Adipocyte (in vitro differentiated cells): ENCODE results near the gene LRRC26.

Source experiments
- DNase-seq: peaks from one replicate; pipeline ENCODE4 v3.0.0-alpha.2; 2015; ENCODE audit warnings: low read depth
- H3K27me3 ChIP-seq: replicated peaks from 2 replicates; pipeline ENCODE4 v1.7.0; 2013; ENCODE audit warnings: mild to moderate bottlenecking, low read length, moderate library complexity; ENCODE audit not compliant: control insufficient read depth, insufficient read depth
- H3K36me3 ChIP-seq: 2 replicates; pipeline ENCODE4 v1.7.0; 2013; ENCODE audit warnings: low read length, mild to moderate bottlenecking, moderate library complexity; ENCODE audit not compliant: control insufficient read depth, insufficient read depth, severe bottlenecking
- H3K4me1 ChIP-seq: 2 replicates; pipeline ENCODE4 v1.7.0; 2013; ENCODE audit warnings: mild to moderate bottlenecking, low read length, moderate library complexity; ENCODE audit not compliant: control insufficient read depth, insufficient read depth
- H3K4me3 ChIP-seq: 2 replicates; pipeline ENCODE4 v1.7.0; 2013; ENCODE audit warnings: mild to moderate bottlenecking, low read length, moderate library complexity
- H3K9ac ChIP-seq: 2 replicates; pipeline ENCODE4 v1.7.0; 2013; ENCODE audit warnings: mild to moderate bottlenecking, low read length, moderate library complexity
- H3K9me3 ChIP-seq: 2 replicates; pipeline ENCODE4 v1.7.0; 2013; ENCODE audit warnings: mild to moderate bottlenecking, low read length, moderate library complexity; ENCODE audit not compliant: control insufficient read depth

The LRRC26 gene, protein sequence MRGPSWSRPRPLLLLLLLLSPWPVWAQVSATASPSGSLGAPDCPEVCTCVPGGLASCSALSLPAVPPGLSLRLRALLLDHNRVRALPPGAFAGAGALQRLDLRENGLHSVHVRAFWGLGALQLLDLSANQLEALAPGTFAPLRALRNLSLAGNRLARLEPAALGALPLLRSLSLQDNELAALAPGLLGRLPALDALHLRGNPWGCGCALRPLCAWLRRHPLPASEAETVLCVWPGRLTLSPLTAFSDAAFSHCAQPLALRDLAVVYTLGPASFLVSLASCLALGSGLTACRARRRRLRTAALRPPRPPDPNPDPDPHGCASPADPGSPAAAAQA

DNA sequence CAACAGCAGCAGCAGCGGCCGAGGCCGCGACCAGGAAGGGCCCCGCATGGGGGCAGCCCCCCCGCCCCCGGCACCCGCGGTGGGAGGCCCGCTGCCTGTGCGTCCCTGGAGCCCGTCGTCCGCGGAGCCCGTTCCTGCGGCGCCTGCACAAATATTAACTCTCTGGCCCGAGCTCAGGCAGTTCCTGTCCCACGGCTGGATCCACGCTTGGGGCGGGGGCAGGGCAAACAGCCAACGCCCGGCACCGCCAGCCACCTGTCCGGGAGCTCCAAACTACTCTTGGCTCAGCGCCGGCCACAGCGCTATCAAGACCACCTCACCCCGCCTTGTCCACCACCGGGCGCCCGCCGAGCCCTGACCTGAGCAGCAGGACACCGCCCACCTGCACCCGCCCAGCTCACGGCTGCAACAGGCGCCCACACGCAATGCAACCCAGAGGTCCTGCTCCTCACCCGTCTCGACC is at the start of gene LRRC26:
Gene LRRC26 (minus strand): TSS at position 156 of the 463 bp plus-strand sequence. CDS start 108 bp downstream, at position 48.
- Histone ChIP-seq H3K27me3 (peaks cover 46% of the 10 kb centered on the region), H3K4me3 (peak within 1 kb of the TSS; percentile 27), H3K9me3 (no peaks in the 10 kb centered on the region), H3K9ac (no peak within 1 kb of the TSS), H3K36me3 (no peaks in the 10 kb centered on the region), H3K4me1 (peaks cover 3% of the 10 kb centered on the region)
- no peak for DNase-seq

GRCh38 chr9:137218754-137219271 is 49.0 kb upstream of the LRRC26 start:
- Histone ChIP-seq H3K9ac (peak overlapping the region; percentile 38), H3K4me3 (no peak overlapping the region), H3K27me3 (no peaks in the 10 kb centered on the region), H3K4me1 (peaks cover 28% of the 10 kb centered on the region), H3K9me3 (no peaks in the 10 kb centered on the region), H3K36me3 (peaks cover 9% of the 10 kb centered on the region)
- no peak for DNase-seq

- no peak overlapping the region for H3K4me3 ChIP-seq
- H3K36me3 ChIP-seq: peaks cover 9% of the 10 kb centered on the region
- no peak for DNase-seq
- no peaks in the 10 kb centered on the region for H3K27me3 ChIP-seq
- no peaks in the 10 kb centered on the region for H3K9me3 ChIP-seq
- H3K4me1 ChIP-seq: peaks cover 28% of the 10 kb centered on the region
- H3K9ac ChIP-seq: peak overlapping the region; percentile 51
Observed at GRCh38 chr9:137218212-137218753, 48.4 kb upstream of the LRRC26 start.

GRCh38 chr9:137217276-137218211 is 47.7 kb upstream of the LRRC26 start:
- Histone ChIP-seq H3K36me3 (peaks cover 9% of the 10 kb centered on the region), H3K9me3 (no peaks in the 10 kb centered on the region), H3K27me3 (no peaks in the 10 kb centered on the region), H3K4me1 (peaks cover 23% of the 10 kb centered on the region), H3K4me3 (peak overlapping the region; percentile 49), H3K9ac (peak overlapping the region; percentile 51)
- DNase-seq: no peak

DNA sequence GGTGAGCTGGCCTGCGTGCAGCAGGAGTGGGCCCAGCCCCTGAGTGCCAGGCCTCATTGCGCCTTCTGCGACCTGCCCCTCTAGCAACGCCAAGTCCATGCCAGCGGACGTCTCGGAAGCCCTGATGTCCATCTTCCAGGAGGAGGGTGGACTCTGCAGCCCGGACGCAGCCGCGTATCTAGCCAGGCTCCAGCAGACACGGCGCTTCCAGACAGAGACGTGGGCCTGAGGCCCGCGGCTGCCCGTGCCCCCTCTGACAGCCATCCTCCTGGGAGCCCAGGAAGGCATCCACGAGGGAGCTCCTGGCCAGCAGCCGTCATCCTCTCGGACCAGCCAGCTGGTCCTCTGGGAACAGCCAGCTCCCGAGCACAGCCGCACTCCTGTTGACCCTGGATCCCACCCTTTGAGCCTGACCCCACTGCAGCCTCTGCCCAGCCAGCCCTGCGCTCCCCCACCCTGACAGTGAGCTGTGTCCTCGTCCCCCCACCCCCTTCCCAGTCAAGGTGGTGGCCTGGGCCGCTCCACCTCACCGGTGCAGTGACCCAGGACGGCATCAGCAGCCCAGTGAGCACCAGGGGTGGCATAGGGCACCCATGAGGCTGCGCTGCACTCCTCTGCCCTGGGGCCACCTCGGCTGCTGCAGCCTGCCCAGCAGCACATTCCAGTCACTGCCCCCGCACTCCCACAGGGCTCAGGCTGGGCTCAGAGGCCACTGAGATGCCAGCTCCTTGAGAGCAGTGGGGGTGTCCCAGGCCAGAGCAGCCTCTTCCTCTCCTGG is 46.5 kb upstream of the LRRC26 start:
- no peaks in the 10 kb centered on the region for H3K9me3 ChIP-seq
- no peak for DNase-seq
- H3K36me3 ChIP-seq: peaks cover 9% of the 10 kb centered on the region
- no peak overlapping the region for H3K4me3 ChIP-seq
- no peak overlapping the region for H3K9ac ChIP-seq
- H3K4me1 ChIP-seq: peaks cover 23% of the 10 kb centered on the region
- H3K27me3 ChIP-seq: no peaks in the 10 kb centered on the region

GRCh38 chr9:137215196-137215986 is 45.5 kb upstream of the LRRC26 start:
- no peak overlapping the region for H3K4me3 ChIP-seq
- no peaks in the 10 kb centered on the region for H3K27me3 ChIP-seq
- DNase-seq: no peak
- H3K4me1 ChIP-seq: peaks cover 23% of the 10 kb centered on the region
- H3K36me3 ChIP-seq: peaks cover 9% of the 10 kb centered on the region
- no peak overlapping the region for H3K9ac ChIP-seq
- no peaks in the 10 kb centered on the region for H3K9me3 ChIP-seq

- Histone ChIP-seq H3K4me3 (no peak overlapping the region), H3K4me1 (peaks cover 23% of the 10 kb centered on the region), H3K9me3 (no peaks in the 10 kb centered on the region), H3K9ac (no peak overlapping the region), H3K27me3 (no peaks in the 10 kb centered on the region), H3K36me3 (peaks cover 9% of the 10 kb centered on the region)
- no peak for DNase-seq
Observed at GRCh38 chr9:137214620-137215019, 44.8 kb upstream of the LRRC26 start.

DNA sequence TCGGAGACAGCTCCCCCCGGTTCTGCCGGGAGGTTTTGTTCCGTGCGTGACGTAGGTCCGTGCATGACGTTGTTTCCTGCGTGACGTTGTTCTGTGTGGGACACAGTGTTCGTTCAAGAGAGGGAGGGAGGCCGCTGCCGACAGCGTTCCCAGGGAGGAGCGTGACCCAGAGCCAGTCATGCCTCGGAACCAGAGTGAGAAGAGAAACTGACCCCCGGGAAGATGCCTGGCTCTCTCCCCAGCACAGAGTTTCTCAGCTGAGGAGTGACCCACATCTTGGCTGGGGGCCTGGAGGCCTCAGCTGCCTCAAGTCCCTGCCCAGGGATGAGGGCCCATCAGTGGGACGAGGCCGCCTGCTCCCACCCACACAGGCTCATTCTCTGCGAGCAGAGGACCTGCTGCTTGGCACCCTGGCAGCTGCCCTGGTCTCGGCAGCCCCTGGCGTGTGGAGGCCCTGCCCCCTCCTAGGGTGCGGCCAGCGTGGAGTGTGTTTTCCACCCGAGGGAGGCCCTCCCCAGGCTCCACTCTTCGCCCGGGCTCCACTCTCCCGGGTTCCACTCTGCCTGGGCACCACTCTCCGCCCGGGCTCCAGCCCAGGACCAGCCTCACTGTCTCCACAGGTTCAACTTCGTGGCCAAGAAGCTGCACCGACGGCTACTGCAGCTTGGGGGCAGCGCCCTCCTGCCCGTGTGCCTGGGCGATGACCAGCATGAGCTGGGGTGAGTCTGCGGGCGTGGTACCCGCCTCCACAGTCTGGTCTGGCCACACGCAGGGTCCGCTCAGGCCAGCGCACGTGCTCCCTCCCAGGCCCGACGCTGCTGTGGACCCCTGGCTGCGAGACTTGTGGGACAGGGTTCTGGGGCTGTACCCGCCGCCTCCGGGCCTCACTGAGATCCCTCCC is 43.6 kb upstream of the LRRC26 start:
- Histone ChIP-seq H3K36me3 (peaks cover 13% of the 10 kb centered on the region), H3K27me3 (no peaks in the 10 kb centered on the region), H3K4me1 (peaks cover 15% of the 10 kb centered on the region), H3K9me3 (no peaks in the 10 kb centered on the region), H3K4me3 (no peak overlapping the region), H3K9ac (no peak overlapping the region)
- DNase-seq: no peak

GRCh38 chr9:137212520-137212919 is 42.7 kb upstream of the LRRC26 start:
- peaks cover 9% of the 10 kb centered on the region for H3K4me1 ChIP-seq
- no peaks in the 10 kb centered on the region for H3K9me3 ChIP-seq
- no peaks in the 10 kb centered on the region for H3K27me3 ChIP-seq
- peaks cover 13% of the 10 kb centered on the region for H3K36me3 ChIP-seq
- H3K4me3 ChIP-seq: no peak overlapping the region
- H3K9ac ChIP-seq: no peak overlapping the region
- DNase-seq: no peak
